Osteocyte (in vitro differentiated cells): ENCODE data around the gene EPHA6. TPM values are rescaled to one million over a fixed set of nuclear protein-coding genes. Genes with fewer than 3 reads are reported as not detected.
"Not testable (repeated sequence)": the region's sequence is repeated elsewhere in the genome, so short reads cannot be mapped to it uniquely, and the experiment has no call there.

Source experiments
- DNase-seq: peaks from one replicate; pipeline ENCODE4 v3.0.0; 2021; ENCODE audit warnings: mixed read lengths; ENCODE audit not compliant: unreplicated experiment; ENCODE audit errors: extremely low spot score
- H3K27ac Mint-ChIP-seq: one replicate; pipeline ENCODE4 v1.8.0; 2021; ENCODE audit warnings: mild to moderate bottlenecking, mixed read lengths; ENCODE audit not compliant: unreplicated experiment
- H3K27me3 Mint-ChIP-seq: one replicate; pipeline ENCODE4 v1.8.0; 2021; ENCODE audit warnings: mixed read lengths; ENCODE audit not compliant: unreplicated experiment
- H3K36me3 Mint-ChIP-seq: one replicate; pipeline ENCODE4 v1.8.0; 2021; ENCODE audit warnings: mixed read lengths; ENCODE audit not compliant: unreplicated experiment
- H3K4me1 Mint-ChIP-seq: one replicate; pipeline ENCODE4 v1.8.0; 2021; ENCODE audit warnings: mixed read lengths; ENCODE audit not compliant: unreplicated experiment
- H3K4me3 Mint-ChIP-seq: one replicate; pipeline ENCODE4 v1.8.0; 2021; ENCODE audit warnings: mild to moderate bottlenecking, moderate library complexity, mixed read lengths; ENCODE audit not compliant: unreplicated experiment
- H3K9me3 Mint-ChIP-seq: one replicate; pipeline ENCODE4 v1.8.0; 2021; ENCODE audit warnings: mixed read lengths; ENCODE audit not compliant: unreplicated experiment
- CTCF ChIP-seq: fragments of 200-600 bp; sonication (generic); IDR thresholded peaks from 2 replicates; pipeline ENCODE4 v1.5.0; 2021; ENCODE audit warnings: antibody characterized with exemption, mild to moderate bottlenecking, moderate library complexity
- total RNA-seq: library from RNA; stranded (reverse); gene quantifications from 2 replicates; pipeline ENCODE4 v1.2.1, GENCODE V29; 2021

Gene EPHA6
- total RNA-seq, 1 donor from 2014 or later: 0.51 TPM

- no peak for TF ChIP-seq CTCF
- H3K27me3 Mint-ChIP-seq: peaks cover 4% of the 10 kb centered on the region
- DNase-seq: no peak
- no peak overlapping the region for H3K4me3 Mint-ChIP-seq
- no peaks in the 10 kb centered on the region for H3K9me3 Mint-ChIP-seq
- H3K4me1 Mint-ChIP-seq: no peaks in the 10 kb centered on the region
- no peaks in the 10 kb centered on the region for H3K36me3 Mint-ChIP-seq
- no peak overlapping the region for H3K27ac Mint-ChIP-seq
These were observed 444.9 kb downstream of the EPHA6 start for GRCh38 chr3:97259263-97259662.

GRCh38 chr3:97264180-97264579 lies 449.8 kb downstream of the EPHA6 start:
- no peaks in the 10 kb centered on the region for H3K36me3 Mint-ChIP-seq
- no peak for DNase-seq
- no peak for TF ChIP-seq CTCF
- no peak overlapping the region for H3K4me3 Mint-ChIP-seq
- H3K27ac Mint-ChIP-seq: no peak overlapping the region
- H3K4me1 Mint-ChIP-seq: no peaks in the 10 kb centered on the region
- H3K27me3 Mint-ChIP-seq: peaks cover 4% of the 10 kb centered on the region
- H3K9me3 Mint-ChIP-seq: no peaks in the 10 kb centered on the region

GRCh38 chr3:97265237-97266005 lies 451.0 kb downstream of the EPHA6 start:
- no peak overlapping the region for H3K4me3 Mint-ChIP-seq
- peaks cover 3% of the 10 kb centered on the region for H3K27me3 Mint-ChIP-seq
- H3K4me1 Mint-ChIP-seq: no peaks in the 10 kb centered on the region
- no peak for DNase-seq
- no peak overlapping the region for H3K27ac Mint-ChIP-seq
- no peak for TF ChIP-seq CTCF
- no peaks in the 10 kb centered on the region for H3K36me3 Mint-ChIP-seq
- H3K9me3 Mint-ChIP-seq: no peaks in the 10 kb centered on the region

- TF ChIP-seq CTCF: no peak
- no peaks in the 10 kb centered on the region for H3K27me3 Mint-ChIP-seq
- H3K4me1 Mint-ChIP-seq: no peaks in the 10 kb centered on the region
- no peaks in the 10 kb centered on the region for H3K9me3 Mint-ChIP-seq
- no peak for DNase-seq
- H3K4me3 Mint-ChIP-seq: no peak overlapping the region
- H3K36me3 Mint-ChIP-seq: no peaks in the 10 kb centered on the region
- no peak overlapping the region for H3K27ac Mint-ChIP-seq
These were observed 454.8 kb downstream of the EPHA6 start for GRCh38 chr3:97269202-97269601.

- H3K27ac Mint-ChIP-seq, H3K4me3 Mint-ChIP-seq, H3K27me3 Mint-ChIP-seq, H3K36me3 Mint-ChIP-seq, H3K9me3 Mint-ChIP-seq, H3K4me1 Mint-ChIP-seq, DNase-seq: not testable (repeated sequence)
These were observed 462.6 kb downstream of the EPHA6 start for GRCh38 chr3:97276879-97277550.
